ENCODE results near the gene NCKAP5.

The NCKAP5 gene

DNA sequence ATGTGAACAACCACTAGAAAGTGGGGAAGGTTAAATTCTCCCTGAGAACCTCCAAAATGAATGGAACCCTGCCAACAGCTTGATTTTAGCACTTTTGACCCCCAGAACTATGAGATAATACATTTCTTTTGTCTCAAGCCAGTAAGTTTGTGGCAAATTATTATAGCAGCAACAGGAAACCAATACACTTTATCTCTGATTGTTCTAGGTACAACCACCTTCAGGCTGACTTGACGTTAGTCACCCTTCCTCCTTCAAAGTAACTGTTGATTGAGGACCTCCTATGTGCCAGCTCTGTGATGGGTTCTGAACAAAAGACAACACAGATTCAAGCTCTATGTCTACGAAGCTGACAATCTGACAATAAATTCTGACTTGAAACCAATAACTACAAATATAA is 318.9 kb downstream of the NCKAP5 start:
- DNase-seq (ENCODE audit: low read depth) = no peak
- H3K4me3 ChIP-seq (ENCODE audit: control insufficient read depth, low read depth, low read length) = no peak overlapping the region
- TF ChIP-seq, protein P1, sequence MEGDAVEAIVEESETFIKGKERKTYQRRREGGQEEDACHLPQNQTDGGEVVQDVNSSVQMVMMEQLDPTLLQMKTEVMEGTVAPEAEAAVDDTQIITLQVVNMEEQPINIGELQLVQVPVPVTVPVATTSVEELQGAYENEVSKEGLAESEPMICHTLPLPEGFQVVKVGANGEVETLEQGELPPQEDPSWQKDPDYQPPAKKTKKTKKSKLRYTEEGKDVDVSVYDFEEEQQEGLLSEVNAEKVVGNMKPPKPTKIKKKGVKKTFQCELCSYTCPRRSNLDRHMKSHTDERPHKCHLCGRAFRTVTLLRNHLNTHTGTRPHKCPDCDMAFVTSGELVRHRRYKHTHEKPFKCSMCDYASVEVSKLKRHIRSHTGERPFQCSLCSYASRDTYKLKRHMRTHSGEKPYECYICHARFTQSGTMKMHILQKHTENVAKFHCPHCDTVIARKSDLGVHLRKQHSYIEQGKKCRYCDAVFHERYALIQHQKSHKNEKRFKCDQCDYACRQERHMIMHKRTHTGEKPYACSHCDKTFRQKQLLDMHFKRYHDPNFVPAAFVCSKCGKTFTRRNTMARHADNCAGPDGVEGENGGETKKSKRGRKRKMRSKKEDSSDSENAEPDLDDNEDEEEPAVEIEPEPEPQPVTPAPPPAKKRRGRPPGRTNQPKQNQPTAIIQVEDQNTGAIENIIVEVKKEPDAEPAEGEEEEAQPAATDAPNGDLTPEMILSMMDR (IDR thresholded peaks at IDR 0.05; ENCODE audit: control insufficient read depth, insufficient read depth, low read depth, low read length, missing control alignments) = no peak

DNA sequence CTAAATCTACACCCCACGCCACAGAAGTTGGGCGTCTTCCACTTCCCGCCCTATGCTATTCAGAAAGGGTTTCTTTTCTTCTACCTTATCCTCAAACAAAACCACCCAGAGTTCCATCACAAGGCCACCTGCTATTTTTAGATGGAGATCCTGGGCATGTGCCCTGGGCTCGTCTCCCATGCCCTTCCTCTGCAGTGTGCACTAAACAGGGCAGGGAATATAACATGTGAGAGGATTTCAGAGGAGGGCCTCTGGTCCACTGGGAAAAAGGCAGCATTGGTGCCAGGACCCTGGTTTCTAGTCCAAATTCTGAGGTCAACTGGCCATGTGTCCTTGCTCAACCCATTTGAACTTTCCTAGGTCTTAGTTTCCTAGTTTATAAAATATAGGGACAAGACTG is 320.0 kb downstream of the NCKAP5 start:
- no peak for DNase-seq (ENCODE audit: low read depth)

DNA sequence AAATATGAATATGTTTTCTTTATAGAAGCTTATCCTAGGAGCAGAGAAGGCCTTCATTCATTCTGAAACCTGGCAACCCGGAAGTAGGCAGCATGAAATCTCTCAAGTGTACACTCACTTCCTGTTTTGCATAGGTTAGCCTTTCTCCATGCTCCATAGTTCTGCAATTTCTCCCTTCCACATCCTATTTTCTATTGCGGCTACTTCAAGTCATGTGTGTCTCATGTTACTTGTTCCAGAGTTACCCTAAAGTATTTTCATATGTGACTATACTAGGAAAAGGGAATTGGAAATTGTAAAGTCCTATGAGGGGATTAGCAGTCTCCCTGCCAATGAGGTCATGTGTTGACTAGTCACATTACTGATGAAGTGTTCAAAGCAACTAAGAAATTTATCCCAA is 320.6 kb downstream of the NCKAP5 start:
- TF ChIP-seq, protein P1 (IDR thresholded peaks at IDR 0.05; ENCODE audit: control insufficient read depth, insufficient read depth, low read depth, low read length, missing control alignments) = no peak
- no peak overlapping the region for H3K4me3 ChIP-seq (ENCODE audit: control insufficient read depth, low read depth, low read length)
- DNase-seq (ENCODE audit: low read depth) = no peak

More for the DNA sequence above, 320.0 kb downstream of the NCKAP5 start:
- TF ChIP-seq, protein P1 (IDR thresholded peaks at IDR 0.05; ENCODE audit: control insufficient read depth, insufficient read depth, low read depth, low read length, missing control alignments) = no peak
- no peak overlapping the region for H3K4me3 ChIP-seq (ENCODE audit: control insufficient read depth, low read depth, low read length)

DNA sequence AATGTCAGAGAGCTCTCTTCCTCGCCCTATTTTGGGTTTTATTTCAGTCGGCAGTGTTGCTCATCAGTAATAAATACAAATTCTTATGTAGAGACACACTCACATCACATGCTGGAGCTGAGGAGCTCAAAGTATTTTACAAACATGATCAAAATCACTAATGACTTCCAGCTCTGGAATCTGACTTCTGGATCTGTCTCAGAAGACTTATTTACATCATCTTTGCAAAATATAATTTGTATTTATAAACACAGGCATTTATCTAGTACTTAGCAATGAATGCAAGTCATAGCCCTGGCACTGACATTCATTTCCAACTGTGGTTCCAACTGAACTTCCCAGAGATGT is 327.1 kb downstream of the NCKAP5 start:
- H3K4me3 ChIP-seq (ENCODE audit: control insufficient read depth, low read depth, low read length) = peak overlapping the region; percentile 22
- peak; percentile 46 for DNase-seq (ENCODE audit: low read depth)

DNA sequence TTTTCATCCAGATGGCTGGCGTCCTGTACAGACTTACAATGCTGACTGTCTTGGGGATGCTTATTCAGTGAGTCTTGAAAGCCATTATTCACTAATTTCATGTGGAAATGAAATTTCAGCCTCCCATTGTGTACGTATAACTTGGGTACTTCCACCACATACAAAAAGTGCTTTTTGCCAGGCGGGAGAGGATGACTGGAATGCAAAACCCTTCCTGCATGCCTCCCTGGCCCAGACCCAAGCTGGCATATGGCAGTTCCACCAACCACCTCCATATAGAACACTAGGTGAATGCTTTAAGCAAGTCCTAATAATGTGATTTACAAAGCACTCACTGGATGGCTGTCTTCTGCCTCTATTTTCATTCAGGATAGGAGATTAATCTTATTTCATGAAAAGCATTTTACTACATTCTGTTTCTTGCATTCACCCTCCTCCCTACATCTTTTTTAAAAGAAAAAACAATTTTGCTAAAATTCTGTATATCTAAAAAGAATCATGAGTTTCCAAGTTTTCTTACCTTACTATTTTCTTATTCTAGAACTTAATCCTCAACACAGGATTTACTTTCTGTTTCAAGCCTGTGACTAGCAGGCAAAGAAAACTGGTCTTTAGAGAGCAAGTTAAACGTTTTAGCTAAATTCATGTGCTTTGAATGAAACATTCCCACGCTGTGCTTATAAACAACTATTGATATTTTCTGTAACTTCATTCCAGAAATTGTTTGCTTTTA is 327.6 kb downstream of the NCKAP5 start:
- no peak for DNase-seq (ENCODE audit: low read depth)
- H3K4me3 ChIP-seq (ENCODE audit: control insufficient read depth, low read depth, low read length) = peak overlapping the region; percentile 22
- TF ChIP-seq, protein P1 (IDR thresholded peaks at IDR 0.05; ENCODE audit: control insufficient read depth, insufficient read depth, low read depth, low read length, missing control alignments) = no peak

More for the DNA sequence above, 327.1 kb downstream of the NCKAP5 start:
- TF ChIP-seq, protein P1 (IDR thresholded peaks at IDR 0.05; ENCODE audit: control insufficient read depth, insufficient read depth, low read depth, low read length, missing control alignments) = no peak

DNA sequence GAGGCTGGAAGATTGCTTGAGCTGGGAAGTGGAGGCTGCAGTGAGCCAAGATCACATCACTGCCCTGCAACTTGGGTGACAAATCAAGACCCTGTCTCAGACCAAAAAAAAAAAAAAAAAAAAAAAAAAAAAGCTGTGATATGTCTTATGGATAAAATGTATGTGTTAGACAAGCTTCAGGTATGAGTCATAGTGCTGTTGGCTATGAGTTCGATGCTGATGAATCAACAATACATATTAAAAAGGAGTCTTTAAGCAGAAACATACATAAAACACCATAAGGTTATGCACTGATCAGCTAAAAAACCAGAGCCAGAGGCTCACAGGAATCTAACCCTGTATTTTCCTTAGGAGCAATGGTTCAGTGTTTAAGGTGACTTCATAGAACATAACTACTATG is 332.3 kb downstream of the NCKAP5 start:
- H3K4me3 ChIP-seq (ENCODE audit: control insufficient read depth, low read depth, low read length) = no peak overlapping the region
- DNase-seq (ENCODE audit: low read depth) = no peak
- TF ChIP-seq, protein P1 (IDR thresholded peaks at IDR 0.05; ENCODE audit: control insufficient read depth, insufficient read depth, low read depth, low read length, missing control alignments) = no peak
